HG03442 (cell line): ENCODE measurements around the gene OBP2B.
"Not testable (repeated sequence)": the region's sequence is repeated elsewhere in the genome, so short reads cannot be mapped to it uniquely, and the experiment has no call there.

Experiments
- ATAC-seq: cut with Tn5 transposase; IDR thresholded peaks from one replicate; pipeline ENCODE4 v1.9.1; 2021; ENCODE audit warnings: mild to moderate bottlenecking, moderate library complexity; ENCODE audit not compliant: unreplicated experiment

The OBP2B gene

DNA sequence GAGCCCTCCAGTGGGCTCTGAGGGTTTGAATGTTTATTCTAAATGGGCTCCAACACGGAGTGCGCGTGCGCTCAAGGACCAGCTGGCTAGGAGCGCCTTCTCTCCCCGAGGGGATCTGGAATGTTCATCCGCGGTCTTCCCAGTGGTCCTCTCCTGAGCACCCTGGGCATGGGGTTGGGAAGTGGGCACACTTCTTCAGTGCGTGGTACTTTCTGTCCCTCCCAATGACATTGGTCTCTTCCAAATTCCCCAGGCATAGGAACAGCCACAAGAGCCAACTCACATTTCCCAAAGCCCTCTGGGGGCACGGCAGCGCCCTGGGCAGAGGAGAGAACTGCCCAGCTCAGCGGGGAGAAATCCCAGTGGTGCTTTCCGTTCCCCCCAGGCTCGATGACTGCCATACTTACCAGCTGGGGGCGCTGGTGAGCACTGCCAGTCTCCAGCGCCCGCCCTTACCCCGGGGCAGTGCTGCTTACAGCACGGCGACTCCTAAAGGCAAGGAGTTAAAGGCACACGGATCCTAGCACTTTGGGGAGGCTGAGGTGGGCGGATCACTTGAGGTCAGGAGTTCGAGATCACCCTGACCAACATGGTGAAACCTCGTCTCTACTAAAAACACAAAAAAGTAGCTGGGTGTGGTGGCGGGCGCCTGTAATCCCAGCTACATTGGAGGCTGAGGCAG lies 29.9 kb upstream of the OBP2B start:
- no peak for ATAC-seq

DNA sequence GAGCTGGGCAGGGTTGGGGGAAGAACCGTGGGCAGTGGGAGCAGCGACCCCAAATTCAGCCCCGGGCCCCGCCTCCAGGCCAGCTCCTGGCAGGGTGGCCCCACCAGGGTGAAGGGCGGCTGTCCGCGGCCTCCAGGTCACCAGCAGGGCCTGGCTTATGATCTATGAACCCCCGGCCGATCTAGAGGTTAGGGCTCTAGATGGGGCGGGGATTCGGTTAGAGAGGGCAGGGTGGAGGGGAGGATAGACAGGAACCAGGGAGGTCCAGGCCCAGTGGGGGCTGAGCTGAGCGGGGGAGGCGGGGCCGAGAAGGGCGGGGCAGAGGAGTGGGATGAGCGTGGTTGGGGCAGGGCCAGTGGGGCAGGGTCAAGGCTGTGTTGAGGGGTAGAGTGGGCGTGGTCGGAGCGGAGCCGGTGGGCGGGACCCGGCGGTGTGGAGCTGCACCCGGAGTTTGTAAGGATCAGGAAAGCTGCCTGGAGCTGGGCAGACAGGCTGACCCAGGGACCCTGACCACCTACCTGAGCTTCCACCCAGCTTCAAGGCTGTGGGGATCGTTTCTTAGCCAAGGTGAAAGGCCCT lies 29.3 kb upstream of the OBP2B start:
- no peak for ATAC-seq

DNA sequence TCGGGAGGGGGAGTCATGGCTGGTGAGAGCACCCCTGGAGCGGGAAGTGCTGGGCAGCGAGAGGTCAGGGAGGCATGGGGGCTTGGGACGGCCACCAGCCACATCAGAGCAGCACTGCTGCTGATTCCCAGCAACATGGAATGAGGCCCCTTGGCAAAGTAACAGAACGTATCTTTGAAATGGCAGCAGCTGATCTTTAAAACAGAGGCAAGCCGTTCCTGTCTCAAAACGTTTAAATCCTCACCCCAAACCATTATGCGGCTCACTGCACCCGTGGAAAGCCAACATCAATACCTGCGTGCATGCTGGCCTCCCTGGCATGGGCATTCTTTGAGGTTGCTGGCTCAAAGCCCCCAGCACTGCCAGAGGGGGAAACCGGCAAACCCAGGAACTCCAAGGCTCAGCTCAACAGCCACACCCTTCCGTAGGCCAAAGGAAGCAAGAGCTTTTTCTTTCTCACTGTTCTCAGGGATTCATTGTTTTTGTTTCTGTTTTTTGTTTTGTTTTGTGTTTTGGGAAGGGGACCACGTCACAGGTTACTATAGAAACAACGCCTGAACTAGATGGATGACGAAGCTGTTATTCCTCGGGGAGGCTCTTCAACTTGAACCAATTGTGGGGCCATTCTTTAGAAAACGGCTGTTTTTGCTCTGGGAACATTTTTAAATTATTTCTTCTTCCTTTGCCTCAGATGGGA lies 28.1 kb upstream of the OBP2B start:
- no peak for ATAC-seq

DNA sequence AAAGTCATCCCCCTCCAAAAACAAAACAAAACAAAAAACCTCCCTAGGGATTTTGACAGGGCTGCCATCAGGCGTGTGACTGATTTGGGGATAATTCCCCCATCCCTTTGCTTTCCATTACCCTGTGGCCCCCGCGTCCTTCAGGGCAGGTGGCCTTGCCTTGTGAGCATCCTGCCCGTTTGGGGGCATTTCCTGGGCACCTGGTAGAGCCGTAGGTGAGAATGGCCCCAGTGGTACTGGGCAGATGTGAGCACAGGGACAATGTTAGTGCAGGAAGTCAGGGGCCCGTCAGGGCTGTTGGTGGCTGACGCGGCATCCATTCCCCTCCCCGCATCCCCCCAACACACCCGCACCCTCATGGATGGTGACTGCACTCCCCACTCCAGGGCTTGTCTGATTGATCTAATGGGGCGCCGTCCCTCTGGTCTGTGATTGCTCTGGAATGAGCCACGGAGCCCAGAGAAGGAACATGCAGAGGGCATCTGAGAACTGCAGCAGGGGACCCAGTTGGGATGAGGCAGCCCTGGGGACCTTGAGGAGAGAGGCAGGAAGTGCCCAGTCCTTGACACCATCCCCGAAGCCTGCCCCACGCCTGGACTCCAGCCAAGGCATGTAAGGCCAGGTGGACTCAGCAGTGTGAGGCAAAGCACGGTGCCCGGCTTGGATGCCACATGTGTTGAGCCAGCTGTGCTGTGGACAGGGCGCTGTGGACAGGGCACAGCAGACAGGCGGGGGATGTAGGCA lies 27.4 kb upstream of the OBP2B start:
- ATAC-seq, result not testable (repeated sequence)

DNA sequence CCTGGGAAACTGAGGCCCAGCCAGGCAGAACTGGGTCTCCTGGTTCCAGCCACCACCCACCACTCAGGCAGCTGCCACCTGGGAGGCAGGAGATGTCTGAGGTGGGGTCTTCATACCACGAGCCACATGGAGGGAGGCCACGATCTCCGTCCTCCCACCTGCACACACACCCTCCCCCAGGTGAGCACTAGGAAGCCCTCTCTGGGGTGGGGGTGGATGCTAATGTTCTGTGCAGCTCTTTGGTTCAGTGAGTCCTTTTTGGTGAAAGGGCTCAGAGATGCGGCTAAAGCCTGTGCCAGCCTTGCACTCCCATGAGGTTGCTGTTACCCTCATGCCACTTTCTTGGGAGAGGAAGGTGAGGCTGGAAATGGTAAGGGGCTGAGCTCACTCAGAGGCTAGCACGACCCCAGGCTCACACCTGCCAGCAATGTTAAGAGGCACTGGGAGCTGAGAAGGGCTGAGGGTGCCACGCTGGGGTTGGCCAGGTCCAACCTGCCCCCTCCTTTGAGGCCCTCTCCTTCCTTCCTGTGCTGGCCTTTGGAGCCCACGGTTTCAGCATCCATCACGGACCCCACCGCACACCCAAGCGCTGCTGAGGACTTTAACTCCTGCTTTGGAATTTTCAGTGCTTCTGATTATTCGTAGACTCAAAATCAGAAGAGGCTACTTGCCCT lies 26.6 kb upstream of the OBP2B start:
- ATAC-seq, result no peak

DNA sequence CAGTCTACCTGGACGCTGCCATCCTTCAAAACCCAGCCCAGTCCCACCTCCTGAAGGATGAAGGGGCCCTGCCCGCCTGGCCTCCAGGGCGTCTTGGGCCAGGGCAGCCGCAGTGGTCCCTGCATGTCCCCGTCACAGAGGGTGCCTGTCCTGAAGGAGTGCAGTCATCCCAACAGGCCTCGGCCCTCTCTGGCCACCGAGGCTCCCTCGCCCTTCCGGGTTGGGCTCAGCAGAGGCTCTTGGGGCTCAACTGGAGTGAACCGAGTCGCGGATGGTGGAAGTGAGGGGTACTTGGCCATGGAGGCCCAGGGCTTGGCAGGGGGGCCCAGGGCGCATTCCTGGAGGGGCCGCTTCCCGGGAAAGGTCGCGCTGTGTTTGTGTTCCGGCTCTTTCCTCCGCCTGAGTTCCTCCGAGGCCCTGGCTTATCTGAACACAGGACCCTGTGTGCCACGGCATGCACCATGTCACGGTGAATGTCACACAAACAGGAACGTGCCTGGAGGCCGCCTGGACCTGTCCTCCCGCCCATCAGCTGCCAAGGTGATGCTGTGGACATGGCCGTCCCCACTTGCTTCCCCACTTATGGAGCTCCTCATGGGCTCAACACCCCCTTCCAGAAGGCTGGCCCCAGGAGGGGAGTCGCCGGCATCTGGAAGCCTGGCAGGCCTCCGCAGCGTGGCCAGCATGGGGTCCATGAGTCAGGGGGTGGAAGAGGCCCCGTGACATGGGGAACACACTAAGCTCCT lies 25.7 kb upstream of the OBP2B start:
- ATAC-seq, result no peak

DNA sequence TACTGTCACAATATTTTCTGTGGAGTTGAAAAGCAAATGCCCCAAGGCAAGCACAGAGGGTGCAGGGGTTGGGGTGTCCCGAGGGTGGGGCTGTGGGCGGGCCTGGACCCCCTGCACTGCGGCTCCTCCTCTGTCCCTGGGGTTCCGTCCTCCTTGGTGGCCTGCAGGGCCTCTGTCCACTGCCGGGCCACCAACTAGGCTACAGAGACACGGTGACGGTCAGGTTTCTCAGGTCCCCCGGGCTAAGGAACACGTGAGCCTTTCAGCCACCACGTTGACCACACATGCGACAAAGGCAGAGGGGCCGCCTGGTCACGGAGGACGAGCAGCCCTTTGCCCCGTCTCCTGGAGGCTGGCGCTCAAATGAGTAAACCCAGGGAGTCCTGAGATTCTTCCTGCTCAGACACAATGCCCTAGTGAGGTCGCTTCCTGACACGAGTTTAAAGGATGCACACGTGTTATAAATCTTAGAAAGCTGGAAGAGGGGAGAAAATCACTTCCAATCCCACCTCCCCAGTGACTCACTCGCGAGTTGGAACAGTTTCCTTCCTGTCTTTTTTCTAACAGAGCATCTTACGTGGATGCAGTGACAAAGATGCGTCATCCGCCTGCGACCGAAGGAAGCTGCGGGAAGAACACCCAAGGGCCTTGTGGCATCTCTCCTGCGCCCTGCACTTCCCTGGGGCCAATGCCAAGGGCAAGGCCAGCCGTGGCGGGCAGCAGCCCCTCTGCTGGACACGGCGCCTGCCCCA lies 24.8 kb upstream of the OBP2B start:
- ATAC-seq, result no peak

DNA sequence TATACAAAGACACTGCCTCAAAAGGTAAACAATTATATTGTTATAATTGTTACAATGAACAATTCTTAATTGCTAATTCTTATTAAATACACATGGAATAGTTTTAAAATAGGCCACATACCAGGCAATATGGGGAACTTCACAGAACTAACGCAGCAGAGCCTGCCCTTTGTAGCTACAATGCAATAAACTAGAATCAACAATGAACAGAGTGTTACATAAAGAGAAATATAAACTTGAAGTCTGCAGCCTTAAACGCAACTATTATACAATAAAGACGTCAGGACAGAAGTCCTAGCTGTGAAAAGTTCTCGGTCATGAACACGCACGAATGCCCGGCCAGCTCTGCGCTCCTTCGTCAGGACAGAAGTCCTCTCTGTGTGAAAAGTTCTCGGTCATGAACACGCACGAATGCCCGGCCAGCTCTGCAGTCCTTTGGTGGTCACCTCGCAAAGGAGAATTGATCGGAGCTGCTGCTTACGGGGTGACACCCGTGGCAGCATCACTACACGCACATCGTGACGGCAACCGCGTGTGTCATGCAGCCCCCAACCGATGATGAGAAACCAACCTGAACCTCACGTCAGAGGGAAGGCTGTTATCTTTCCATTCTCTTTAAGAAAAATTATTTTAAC lies 23.0 kb upstream of the OBP2B start:
- not testable (repeated sequence) for ATAC-seq

DNA sequence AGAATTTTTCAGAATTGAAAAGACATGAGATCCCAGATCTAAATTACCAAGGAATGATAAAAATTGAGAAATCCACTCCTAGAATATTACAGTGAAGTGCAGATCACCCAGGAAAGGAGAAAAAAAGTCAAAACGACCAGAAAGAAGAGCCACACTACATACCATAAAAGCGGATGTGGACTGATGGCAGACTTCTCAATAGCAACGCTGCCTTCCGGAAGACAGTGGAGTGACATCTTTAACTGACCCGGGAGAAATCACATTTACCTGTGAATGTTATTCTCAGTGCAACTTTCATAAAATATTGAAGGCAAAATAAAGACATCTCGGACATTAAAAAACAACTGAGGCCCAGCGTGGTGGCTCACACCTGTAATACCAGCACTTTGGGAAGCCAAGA lies 21.5 kb upstream of the OBP2B start:
- not testable (repeated sequence) for ATAC-seq

DNA sequence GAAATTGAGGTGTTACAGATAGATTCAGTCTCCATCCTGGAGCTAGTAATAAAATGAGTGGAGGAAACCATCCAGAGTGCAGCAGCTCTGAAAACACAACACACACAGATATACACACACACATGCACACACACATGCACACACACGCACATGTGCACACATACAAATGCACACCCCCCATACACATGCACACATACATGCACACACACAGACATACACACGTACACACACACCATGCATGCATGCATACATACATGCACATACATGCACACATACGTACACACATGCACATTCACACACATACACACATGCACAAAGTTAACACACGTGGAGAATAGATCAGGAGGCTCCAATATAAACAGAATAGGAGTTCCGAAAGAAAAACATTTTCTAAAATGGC lies 21.0 kb upstream of the OBP2B start:
- ATAC-seq, result no peak

DNA sequence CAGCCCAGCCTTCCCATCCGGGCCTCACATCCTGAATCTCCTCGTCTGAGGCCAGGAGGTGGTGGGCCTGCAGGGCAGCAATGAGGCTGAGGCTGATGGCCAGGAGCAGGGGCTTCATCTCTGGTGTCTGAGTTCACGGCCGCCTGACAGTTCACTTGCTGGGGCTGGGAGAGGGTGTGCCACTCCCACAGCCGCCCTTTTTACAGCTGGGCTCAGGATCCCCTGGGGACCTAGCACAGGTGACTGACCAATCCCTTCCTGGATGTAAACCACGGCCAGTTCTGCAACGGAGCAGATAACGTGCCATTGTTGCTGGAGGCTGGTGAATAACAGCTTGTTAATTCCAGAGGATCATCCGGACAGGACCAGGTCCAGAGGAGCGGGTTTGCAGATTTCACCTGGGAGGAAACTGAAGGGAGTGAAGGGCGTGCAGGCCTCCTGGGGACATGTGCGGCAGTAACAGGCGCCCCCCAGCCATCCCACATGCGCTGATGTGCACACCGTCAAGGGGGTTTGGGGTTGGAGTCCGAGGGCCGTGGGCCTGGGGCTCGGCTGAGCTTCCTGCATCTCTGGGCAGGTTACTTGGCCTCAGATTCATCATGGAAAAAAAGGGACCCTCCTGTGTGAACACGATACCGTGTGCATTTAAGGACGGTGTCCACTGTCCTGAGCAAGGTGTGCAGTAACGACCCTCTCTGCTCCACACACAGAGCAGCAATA lies 19.6 kb upstream of the OBP2B start:
- ATAC-seq, result not testable (repeated sequence)

DNA sequence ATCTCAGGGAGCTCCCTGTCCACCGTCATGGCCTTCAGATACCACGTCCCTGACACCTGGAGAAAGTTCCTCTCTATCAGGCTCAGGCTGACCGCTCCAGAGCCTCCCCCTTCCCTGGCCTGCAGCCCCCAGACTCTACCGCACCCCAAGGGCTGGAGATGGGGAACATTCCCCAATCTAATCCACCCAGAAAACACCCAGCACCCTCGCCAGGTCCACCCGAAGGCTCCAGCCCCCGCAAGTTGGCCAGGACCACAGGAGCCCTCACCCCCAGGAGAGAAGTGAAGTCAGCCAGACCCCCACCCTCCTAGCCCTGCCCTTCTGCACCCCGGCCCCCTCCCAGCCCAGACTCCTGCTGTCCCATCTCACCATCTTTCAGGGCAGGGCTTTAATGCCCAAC lies 18.9 kb upstream of the OBP2B start:
- not testable (repeated sequence) for ATAC-seq

DNA sequence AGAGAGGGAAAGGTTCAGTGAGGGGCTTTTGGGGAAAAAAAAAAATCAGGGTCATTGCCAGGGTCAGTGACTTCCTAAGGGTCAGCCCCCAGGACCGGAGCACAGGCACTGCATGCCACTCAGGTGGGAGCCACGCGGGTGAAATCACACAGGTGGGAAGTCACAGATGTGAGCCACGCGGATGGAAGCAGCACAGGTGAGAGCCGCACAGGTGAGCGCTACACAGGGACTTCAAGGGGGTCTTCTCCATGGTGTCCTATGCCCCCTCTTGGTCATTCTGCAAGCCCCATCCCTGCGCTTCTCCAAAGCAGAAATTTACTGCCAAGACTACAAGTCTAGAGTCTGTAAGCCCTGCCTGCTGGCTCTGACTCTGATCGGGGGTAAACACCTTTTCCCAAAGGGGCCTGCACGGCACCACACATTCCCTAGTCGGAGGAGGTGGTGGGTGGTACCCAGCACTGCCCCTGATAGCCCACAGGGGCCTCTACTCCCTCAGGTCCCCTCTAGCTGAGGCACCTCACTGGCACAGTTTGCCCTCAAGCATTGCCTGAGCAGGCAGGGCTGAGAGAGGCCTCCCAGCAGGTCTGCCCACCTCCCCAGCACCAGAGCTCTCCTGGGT lies 18.3 kb upstream of the OBP2B start:
- ATAC-seq, result no peak

DNA sequence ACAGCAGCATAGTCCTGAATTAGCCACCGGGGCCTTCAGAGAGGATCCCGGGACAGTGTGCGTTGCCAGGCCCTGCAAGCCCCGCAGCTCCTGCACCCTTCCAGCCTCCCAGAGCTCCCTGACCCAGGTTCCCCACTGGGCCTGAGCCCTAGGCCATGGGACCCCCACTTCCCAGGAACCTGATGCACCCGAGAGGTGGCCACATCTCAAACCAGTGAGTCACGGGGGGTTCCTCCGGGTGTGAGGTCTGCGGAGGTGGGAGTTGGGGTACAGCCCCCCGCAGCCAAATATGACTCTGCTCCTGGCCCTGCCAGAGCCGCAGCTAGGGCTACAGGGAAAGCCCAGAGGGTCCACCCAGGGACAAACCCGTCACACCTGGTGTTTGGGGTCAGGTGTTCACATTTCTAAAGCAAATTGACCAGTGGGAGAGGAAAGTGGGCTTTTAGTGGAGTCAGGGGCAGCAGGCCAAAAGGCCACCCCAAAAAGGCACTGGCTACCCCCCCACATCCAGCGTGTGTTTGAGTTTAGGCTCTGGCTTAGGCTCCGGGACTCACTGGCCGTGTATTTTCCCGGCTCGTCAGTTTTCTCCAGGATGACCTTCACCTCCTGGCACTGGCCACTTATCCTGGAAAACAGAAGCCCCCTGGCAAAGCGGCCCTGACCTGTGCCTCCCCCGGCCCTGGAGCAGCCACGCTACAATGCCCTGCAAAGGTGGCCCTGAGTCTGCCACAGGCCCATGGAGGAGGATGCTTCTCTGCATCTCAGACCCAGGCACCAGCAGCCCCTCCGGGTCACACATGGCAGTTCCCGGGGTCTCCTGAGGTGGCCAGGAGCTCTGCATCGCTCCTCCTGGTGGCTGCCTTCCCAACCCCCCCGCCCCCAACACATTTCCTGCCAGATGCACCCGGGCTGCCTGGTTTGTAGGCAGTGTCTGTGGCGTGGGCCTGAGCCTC lies 17.4 kb upstream of the OBP2B start:
- no peak for ATAC-seq

DNA sequence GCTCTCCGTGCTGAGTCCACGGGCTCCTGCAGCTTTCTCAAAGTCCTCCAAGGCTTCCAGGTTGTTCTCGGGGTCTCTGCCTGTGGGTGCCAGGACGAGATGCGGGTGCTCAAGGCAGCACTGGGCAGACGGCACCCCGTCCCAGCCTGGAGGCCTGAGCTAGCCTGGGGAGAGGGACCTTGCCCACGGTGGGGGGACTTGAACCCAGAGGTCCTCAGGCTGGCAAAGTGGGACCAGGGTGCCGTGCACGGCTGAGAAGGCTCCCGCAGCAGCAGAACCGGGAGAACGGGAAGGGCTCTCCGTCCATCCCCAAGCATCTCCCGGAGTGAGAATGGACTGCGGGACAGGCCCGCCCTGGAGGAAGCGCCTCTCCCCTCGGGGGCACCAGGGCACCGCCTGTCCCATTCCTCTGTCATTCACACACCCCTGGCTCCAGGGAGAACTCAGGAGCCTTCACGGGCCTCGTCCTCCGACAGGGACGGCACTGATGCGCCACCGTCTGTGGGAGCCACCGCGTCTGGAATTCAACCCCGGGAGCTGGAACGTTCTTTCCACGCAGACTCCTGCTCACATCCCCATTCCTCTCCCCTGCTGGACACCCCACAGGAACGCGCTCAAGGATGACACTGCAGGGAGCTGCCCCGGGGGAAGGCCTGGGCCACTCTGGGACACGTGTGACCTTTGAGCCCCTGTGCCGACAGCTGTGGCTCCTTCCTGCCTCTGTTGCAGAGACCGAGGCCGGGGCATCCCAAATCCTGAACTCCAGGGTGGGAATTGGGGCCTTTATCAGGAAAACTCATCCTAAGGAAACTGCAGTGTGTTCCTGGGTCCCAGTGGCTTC lies 16.3 kb upstream of the OBP2B start:
- ATAC-seq, result no peak

DNA sequence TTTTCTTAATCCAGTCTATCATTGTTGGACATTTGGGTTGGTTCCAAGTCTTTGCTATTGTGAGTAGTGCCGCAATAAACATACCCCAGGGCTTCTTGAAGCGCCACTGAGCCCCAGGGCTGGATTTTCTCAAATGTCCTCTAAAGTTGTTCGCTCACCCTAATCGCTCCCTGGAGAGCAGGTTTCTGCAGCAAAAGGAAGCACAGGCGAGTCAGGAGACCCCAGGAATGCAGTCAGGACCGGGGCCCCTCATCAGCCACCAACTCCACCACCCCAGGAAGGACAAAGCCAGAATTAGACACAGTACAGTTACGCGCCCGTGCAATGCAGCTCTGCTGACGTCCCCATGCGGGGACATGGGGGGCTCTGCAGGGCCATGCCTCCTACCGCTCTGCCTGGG lies 15.7 kb upstream of the OBP2B start:
- no peak for ATAC-seq
